Naive thymus-derived CD4-positive, alpha-beta T cell (primary cell): Measurements from ENCODE around the gene RAP1A. TPM values are rescaled to one million over a fixed set of nuclear protein-coding genes. Genes with fewer than 3 reads are reported as not detected.
A peak's percentile ranks its signal among the peaks of the same experiment; 100 is the strongest.

ENCODE experiments used
- ATAC-seq: fragments of 150-1000 bp; cut with Tn5 transposase; 2 replicates; pipeline ENCODE4 v1.10.0; 2021; ENCODE audit warnings: mild to moderate bottlenecking, moderate library complexity
- CTCF ChIA-PET: fragments of 350-600 bp; sonication (Branson Sonifier 250); formaldehyde crosslinking; loops from one replicate; lab custom pipeline; 2021; ENCODE audit warnings: antibody characterized with exemption; lab: Charles Lee
- POLR2A ChIA-PET: fragments of 350-600 bp; sonication (Branson Sonifier 250); formaldehyde crosslinking; loops from one replicate; lab custom pipeline; 2021; ENCODE audit warnings: antibody characterized with exemption, inconsistent platforms; lab: Charles Lee
- DNase-seq, 9 donors: peaks; one replicate each; pipeline versions ENCODE4 v3.0.0 to v3.0.0-alpha.2; 2020 to 2022; ENCODE audit warnings: mixed read lengths in 1 of 9
- H3K27ac ChIP-seq: one replicate; pipeline ENCODE4 v1.7.0; 2013; ENCODE audit warnings: mild to moderate bottlenecking, low read depth, low read length, moderate library complexity
- H3K27me3 ChIP-seq, 2 donors: one replicate each; pipeline ENCODE4 v1.7.0; 2013; ENCODE audit warnings: low read length in 2 of 2, mild to moderate bottlenecking in 2 of 2, moderate library complexity in 2 of 2; ENCODE audit not compliant: control insufficient read depth in 2 of 2, insufficient read depth in 2 of 2
- H3K36me3 ChIP-seq, 3 experiments: 1 replicate in 2 of 3; 2 replicates in 1 of 3; pipeline ENCODE4 v1.7.0; 2013; ENCODE audit warnings: low read length in 3 of 3, mild to moderate bottlenecking in 3 of 3, moderate library complexity in 1 of 3; ENCODE audit not compliant: insufficient read depth in 3 of 3, control insufficient read depth in 2 of 3
- H3K4me1 ChIP-seq, 2 donors: one replicate each; pipeline ENCODE4 v1.7.0; 2013; ENCODE audit warnings: low read length in 2 of 2, mild to moderate bottlenecking in 2 of 2, moderate library complexity in 1 of 2; ENCODE audit not compliant: control insufficient read depth in 2 of 2, insufficient read depth in 2 of 2
- H3K4me3 ChIP-seq: 2 replicates; pipeline ENCODE4 v1.7.0; 2013; ENCODE audit warnings: mild to moderate bottlenecking, low read length
- H3K9me3 ChIP-seq, 3 experiments: 1 replicate in 2 of 3; 2 replicates in 1 of 3; pipeline ENCODE4 v1.7.0; 2013; ENCODE audit warnings: low read length in 3 of 3; ENCODE audit not compliant: control insufficient read depth in 2 of 3
- H3K27ac Mint-ChIP-seq, 9 donors: one replicate each; pipeline ENCODE4 v1.8.0; 2020 to 2022; ENCODE audit warnings: mixed read lengths in 9 of 9, mild to moderate bottlenecking in 8 of 9, moderate library complexity in 5 of 9, inconsistent platforms in 2 of 9
- H3K27me3 Mint-ChIP-seq, 5 donors: one replicate each; pipeline ENCODE4 v1.8.0; 2021 to 2022; ENCODE audit warnings: mixed read lengths in 5 of 5, mild to moderate bottlenecking in 1 of 5
- H3K36me3 Mint-ChIP-seq, 5 donors: one replicate each; pipeline ENCODE4 v1.8.0; 2020 to 2022; ENCODE audit warnings: mixed read lengths in 5 of 5, mild to moderate bottlenecking in 3 of 5, inconsistent platforms in 1 of 5
- H3K4me1 Mint-ChIP-seq, 7 donors: one replicate each; pipeline ENCODE4 v1.8.0; 2020 to 2022; ENCODE audit warnings: mixed read lengths in 7 of 7, mild to moderate bottlenecking in 3 of 7, inconsistent platforms in 1 of 7
- H3K4me3 Mint-ChIP-seq, 10 donors: one replicate each; pipeline ENCODE4 v1.8.0; 2020 to 2022; ENCODE audit warnings: mild to moderate bottlenecking in 10 of 10, mixed read lengths in 10 of 10, moderate library complexity in 6 of 10, inconsistent platforms in 2 of 10
- H3K9me3 Mint-ChIP-seq, 11 donors: one replicate each; pipeline ENCODE4 v1.8.0; 2020 to 2022; ENCODE audit warnings: mixed read lengths in 11 of 11, mild to moderate bottlenecking in 4 of 11, inconsistent platforms in 1 of 11, moderate library complexity in 1 of 11
- intact Hi-C, 2 donors: fragments of 100-400 bp; cut with micrococcal nuclease; formaldehyde crosslinking; loops; one replicate each; pipeline ENCODE4 v1.15.1; 2023
- polyA plus RNA-seq, 2 donors: library from polyadenylated mRNA; unstranded; fragments of 300-500 nt; fragmentation: Illumina TruSeq; gene quantifications; one replicate each; pipeline ENCODE4 v1.2.3, GENCODE V29; 2021
- total RNA-seq, 6 experiments: library from RNA in 5 of 6; stranded (reverse) in 5 of 6; gene quantifications; 1 replicate in 5 of 6; 2 replicates in 1 of 6; pipeline ENCODE4 v1.2.3 and lab custom pipeline; 2021 to 2026

The RAP1A gene
- total and polyA plus RNA-seq, 7 experiments from 2014 or later: 37.6 to 183 (median 100) TPM

GRCh38 chr1:111587509-111588174 lies 31.9 kb upstream of the RAP1A start:
- Mint-ChIP-seq H3K9me3 (no peaks in the 10 kb centered on the region), H3K27ac (no peak overlapping the region), H3K4me3 (no peak overlapping the region), H3K4me1 (peaks cover 9 to 35% (median 12%) of the 10 kb centered on the region in 7 donors), H3K36me3 (no peaks in the 10 kb centered on the region), H3K27me3 (no peaks in the 10 kb centered on the region)
- peaks cover 13 to 17% of the 10 kb centered on the region in 2 donors for H3K4me1 ChIP-seq
- ChIA-PET POLR2A (interaction anchor here (0.6 to 1.4 kb wide), 6 partner anchors 8 to 62 kb away, joined by 3 to 6 read pairs (median 3); no protein-coding TSS in a partner anchor), CTCF (interaction anchor here (1.6 kb wide), 2 partner anchors 9 to 31 kb away, joined by 3 read pairs; no protein-coding TSS in a partner anchor)
- no peaks in the 10 kb centered on the region for H3K9me3 ChIP-seq
- no peak overlapping the region for H3K4me3 ChIP-seq
- no peak for DNase-seq
- intact Hi-C loops: no loop called here
- H3K27ac ChIP-seq: no peak overlapping the region
- no peaks in the 10 kb centered on the region for H3K27me3 ChIP-seq
- ATAC-seq: no peak
- no peaks in the 10 kb centered on the region for H3K36me3 ChIP-seq

GRCh38 chr1:111591937-111592336 lies 27.7 kb upstream of the RAP1A start:
- CTCF ChIA-PET: interaction anchor here (0.9 to 1.9 kb wide), 3 partner anchors 34 to 84 kb away, joined by 3 to 8 read pairs (median 4); no protein-coding TSS in a partner anchor
- Mint-ChIP-seq H3K4me3 (peak overlapping the region in 4 of 10 donors; percentile 65 to 82 (median 76)), H3K4me1 (peaks cover 38 to 65% (median 55%) of the 10 kb centered on the region in 7 donors), H3K27ac (peak overlapping the region; percentile 83 to 95 (median 91)), H3K9me3 (peaks cover 0 to 2% (median 0%) of the 10 kb centered on the region in 11 donors), H3K27me3 (peaks cover 0 to 2% (median 0%) of the 10 kb centered on the region in 5 donors), H3K36me3 (peaks cover 0 to 2% (median 0%) of the 10 kb centered on the region in 5 donors)
- peak overlapping the region; percentile 62 for H3K27ac ChIP-seq
- DNase-seq: no peak
- intact Hi-C loops: loop anchor here (1.0 to 10.0 kb wide), 6 partner anchors 8 to 717 kb away; partner anchors contain the start of genes CD53 (in 1 of the 2) and RAP1A (in 1 of the 2)
- H3K4me1 ChIP-seq: peaks cover 48 to 60% of the 10 kb centered on the region in 2 donors
- H3K4me3 ChIP-seq: no peak overlapping the region
- POLR2A ChIA-PET: interaction anchor here (0.6 to 4.6 kb wide), 7 partner anchors 11 to 123 kb away, joined by 3 to 49 read pairs (median 4); partner anchors contain the start of gene RAP1A
- ATAC-seq: no peak
- H3K27me3 ChIP-seq: no peaks in the 10 kb centered on the region
- no peaks in the 10 kb centered on the region for H3K36me3 ChIP-seq
- H3K9me3 ChIP-seq: no peaks in the 10 kb centered on the region

DNA sequence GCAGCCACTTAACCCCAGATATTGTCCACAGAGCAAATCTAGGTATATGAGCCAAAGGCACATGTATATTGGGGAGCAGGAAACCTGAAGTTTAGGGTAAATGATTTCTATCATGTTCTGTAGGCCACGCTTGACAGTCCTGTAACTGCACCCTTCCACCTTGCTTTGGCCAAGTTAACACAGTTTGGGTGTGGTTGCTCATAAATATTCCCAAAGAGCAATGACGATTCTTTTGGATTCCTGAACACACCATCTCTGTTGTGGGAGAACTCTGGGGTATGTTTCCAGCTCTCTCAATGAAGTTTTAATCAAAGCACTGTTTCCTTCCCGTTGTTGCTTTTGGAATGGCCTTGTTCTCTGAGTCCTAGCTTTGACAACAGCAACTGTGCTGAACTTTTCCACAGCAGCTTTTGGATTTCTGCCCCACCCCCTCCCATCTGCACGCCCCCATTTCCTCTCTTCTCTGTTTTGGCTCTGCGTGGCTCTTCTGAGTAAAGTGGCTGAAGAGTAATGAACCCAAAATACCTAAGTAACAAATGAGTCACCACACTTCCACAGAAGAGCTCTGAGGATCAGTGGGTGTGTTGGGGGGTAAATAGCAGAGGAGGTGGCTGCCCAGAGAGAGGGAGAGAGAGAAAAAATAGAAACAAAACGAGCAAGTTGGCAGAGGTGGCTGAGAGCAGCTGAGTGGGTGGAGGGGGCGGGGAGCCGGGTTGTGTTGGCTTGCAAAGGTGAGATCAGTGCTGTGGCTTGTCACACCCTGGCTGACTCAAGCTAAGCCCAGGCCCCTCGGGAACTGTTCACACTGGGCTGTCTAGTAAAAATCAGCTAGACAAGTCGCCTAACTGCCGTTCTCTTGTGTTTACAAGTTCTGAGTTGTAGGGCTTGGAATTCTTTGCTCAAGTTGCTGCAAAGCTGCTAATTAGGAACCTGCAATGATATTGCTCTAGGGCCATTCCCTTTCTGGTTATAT lies 26.9 kb upstream of the RAP1A start:
- CTCF ChIA-PET: interaction anchor here (0.6 to 1.9 kb wide), 10 partner anchors 10 to 118 kb away, joined by 3 to 8 read pairs (median 4); partner anchors contain the start of gene RAP1A
- peak overlapping the region; percentile 83 to 95 (median 91) for H3K27ac Mint-ChIP-seq
- intact Hi-C loops: loop anchor here (1.0 to 10.0 kb wide), 8 partner anchors 8 to 718 kb away; partner anchors contain the start of genes CD53 (in 1 of the 2) and RAP1A (in 1 of the 2)

GRCh38 chr1:111593403-111594305 lies 25.9 kb upstream of the RAP1A start:
- H3K9me3 ChIP-seq: no peaks in the 10 kb centered on the region
- ChIA-PET POLR2A (interaction anchor here (0.5 to 4.6 kb wide), 21 partner anchors 10 to 428 kb away, joined by 3 to 49 read pairs (median 4); partner anchors contain the start of gene RAP1A), CTCF (interaction anchor here (0.6 to 1.9 kb wide), 12 partner anchors 9 to 118 kb away, joined by 3 to 8 read pairs (median 4); partner anchors contain the start of gene RAP1A)
- intact Hi-C loops: loop anchor here (1.0 to 10.0 kb wide), 4 partner anchors 8 to 719 kb away; partner anchors contain the start of gene CD53 (in 1 of the 2)
- H3K27me3 ChIP-seq: no peaks in the 10 kb centered on the region
- Mint-ChIP-seq H3K9me3 (peaks cover 0 to 2% (median 0%) of the 10 kb centered on the region in 11 donors), H3K36me3 (peaks cover 0 to 2% (median 0%) of the 10 kb centered on the region in 5 donors), H3K4me3 (peak overlapping the region; percentile 56 to 82 (median 78)), H3K27ac (peak overlapping the region; percentile 83 to 95 (median 91)), H3K4me1 (peaks cover 53 to 82% (median 72%) of the 10 kb centered on the region in 7 donors), H3K27me3 (peaks cover 0 to 2% (median 0%) of the 10 kb centered on the region in 5 donors)
- peak overlapping the region; percentile 29 for H3K4me3 ChIP-seq
- no peaks in the 10 kb centered on the region for H3K36me3 ChIP-seq
- DNase-seq (no peak), ATAC-seq (no peak)
- H3K27ac ChIP-seq: peak overlapping the region; percentile 62
- peaks cover 64 to 65% of the 10 kb centered on the region in 2 donors for H3K4me1 ChIP-seq

More for the DNA sequence above, 26.9 kb upstream of the RAP1A start:
- peaks cover 55 to 65% of the 10 kb centered on the region in 2 donors for H3K4me1 ChIP-seq
- peak; percentile 22 to 86 (median 56) for DNase-seq
- H3K27ac ChIP-seq: peak overlapping the region; percentile 62
- POLR2A ChIA-PET: interaction anchor here (0.5 to 4.6 kb wide), 20 partner anchors 11 to 162 kb away, joined by 3 to 49 read pairs (median 5); partner anchors contain the start of gene RAP1A
- no peaks in the 10 kb centered on the region for H3K9me3 ChIP-seq
- Mint-ChIP-seq H3K4me3 (peak overlapping the region; percentile 52 to 82 (median 78)), H3K36me3 (peaks cover 0 to 2% (median 0%) of the 10 kb centered on the region in 5 donors), H3K9me3 (peaks cover 0 to 2% (median 0%) of the 10 kb centered on the region in 11 donors), H3K4me1 (peaks cover 46 to 72% (median 62%) of the 10 kb centered on the region in 7 donors), H3K27me3 (peaks cover 0 to 2% (median 0%) of the 10 kb centered on the region in 5 donors)
- peak; percentile 91 for ATAC-seq
- no peaks in the 10 kb centered on the region for H3K36me3 ChIP-seq
- peak overlapping the region; percentile 29 for H3K4me3 ChIP-seq
- no peaks in the 10 kb centered on the region for H3K27me3 ChIP-seq

GRCh38 chr1:111594306-111594693 lies 25.3 kb upstream of the RAP1A start:
- Histone ChIP-seq H3K4me3 (no peak overlapping the region), H3K27ac (peak overlapping the region; percentile 62), H3K36me3 (no peaks in the 10 kb centered on the region), H3K9me3 (no peaks in the 10 kb centered on the region), H3K27me3 (no peaks in the 10 kb centered on the region), H3K4me1 (peaks cover 69 to 71% of the 10 kb centered on the region in 2 donors)
- intact Hi-C loops: loop anchor here in 1 of 2 donors (10.0 kb wide), 1 partner anchor 719 kb away; the partner anchor contains the start of gene CD53
- H3K4me3 Mint-ChIP-seq: peak overlapping the region in 8 of 10 donors; percentile 22 to 82 (median 65)
- H3K36me3 Mint-ChIP-seq: peaks cover 0 to 2% (median 0%) of the 10 kb centered on the region in 5 donors
- DNase-seq: no peak
- ChIA-PET CTCF (interaction anchor here (0.6 to 1.3 kb wide), 4 partner anchors 23 to 119 kb away, joined by 3 to 4 read pairs (median 4); no protein-coding TSS in a partner anchor), POLR2A (interaction anchor here (0.6 to 4.6 kb wide), 13 partner anchors 9 to 429 kb away, joined by 3 to 49 read pairs (median 4); partner anchors contain the start of gene RAP1A)
- ATAC-seq: no peak
- H3K4me1 Mint-ChIP-seq: peaks cover 53 to 87% (median 77%) of the 10 kb centered on the region in 7 donors
- H3K27me3 Mint-ChIP-seq: peaks cover 0 to 2% (median 0%) of the 10 kb centered on the region in 5 donors
- H3K27ac Mint-ChIP-seq: peak overlapping the region; percentile 83 to 95 (median 87)
- peaks cover 0 to 2% (median 0%) of the 10 kb centered on the region in 11 donors for H3K9me3 Mint-ChIP-seq
